KMS-11 (cell line): ENCODE measurements around the gene ANGPTL2.

ENCODE experiments used
- H2AFZ ChIP-seq: fragments of 200-600 bp; sonication (generic); 2 replicates; pipeline ENCODE4 v1.6.1; 2016; ENCODE audit warnings: antibody characterized with exemption, mixed run types, low read depth
- H3K27ac ChIP-seq: fragments of 200-600 bp; sonication (generic); 2 replicates; pipeline ENCODE4 v1.6.1; 2016; ENCODE audit warnings: mild to moderate bottlenecking, mixed run types
- H3K27me3 ChIP-seq: fragments of 200-600 bp; sonication (generic); 2 replicates; pipeline ENCODE4 v1.6.1; 2017; ENCODE audit warnings: mild to moderate bottlenecking, low read depth, mixed run types, moderate library complexity; ENCODE audit not compliant: insufficient read depth
- H3K36me3 ChIP-seq: fragments of 200-600 bp; sonication (generic); 2 replicates; pipeline ENCODE4 v1.6.1; 2017; ENCODE audit warnings: mild to moderate bottlenecking, mixed run types; ENCODE audit not compliant: insufficient read depth
- H3K4me1 ChIP-seq: fragments of 200-600 bp; sonication (generic); 2 replicates; pipeline ENCODE4 v1.6.1; 2016; ENCODE audit warnings: mild to moderate bottlenecking, low read depth, mixed run types; ENCODE audit not compliant: poor library complexity, severe bottlenecking
- H3K4me2 ChIP-seq: fragments of 200-600 bp; sonication (generic); 2 replicates; pipeline ENCODE4 v1.7.0; 2016; ENCODE audit warnings: mild to moderate bottlenecking, mixed run types
- H3K4me3 ChIP-seq: fragments of 200-600 bp; sonication (generic); IDR thresholded peaks from 2 replicates; pipeline ENCODE4 v1.6.1; 2017; ENCODE audit warnings: low read depth, low read length, mixed read lengths; ENCODE audit not compliant: insufficient read depth
- H3K79me2 ChIP-seq: fragments of 200-600 bp; sonication (generic); 2 replicates; pipeline ENCODE4 v1.6.1; 2016; ENCODE audit warnings: low read depth, mixed run types; ENCODE audit not compliant: insufficient read depth
- H3K9ac ChIP-seq: fragments of 200-600 bp; sonication (generic); 2 replicates; pipeline ENCODE4 v1.6.1; 2016; ENCODE audit warnings: mild to moderate bottlenecking, mixed run types
- H4K20me1 ChIP-seq: fragments of 200-600 bp; sonication (generic); 2 replicates; pipeline ENCODE4 v1.6.1; 2016; ENCODE audit warnings: mild to moderate bottlenecking, mixed run types; ENCODE audit not compliant: insufficient read depth
- CTCF ChIP-seq: fragments of 200-600 bp; sonication (generic); conservative IDR thresholded peaks from 2 replicates; pipeline ENCODE4 v1.6.1; 2017; ENCODE audit warnings: low read depth, mild to moderate bottlenecking, antibody characterized with exemption, low read length, moderate library complexity, mixed read lengths

ANGPTL2 gene

GRCh38 chr9:127118597-127119319, 3.7 kb downstream of the ANGPTL2 start:
- Histone ChIP-seq H3K9ac (no peak overlapping the region), H3K4me3 (no peak overlapping the region), H4K20me1 (no peaks in the 10 kb centered on the region), H2AFZ (no peak overlapping the region), H3K27ac (no peak overlapping the region), H3K79me2 (no peaks in the 10 kb centered on the region), H3K4me2 (no peak overlapping the region), H3K27me3 (no peaks in the 10 kb centered on the region), H3K36me3 (no peaks in the 10 kb centered on the region), H3K4me1 (no peaks in the 10 kb centered on the region)
- TF ChIP-seq CTCF: no peak

- no peak overlapping the region for H3K9ac ChIP-seq
- no peak overlapping the region for H3K27ac ChIP-seq
- no peak overlapping the region for H3K4me2 ChIP-seq
- no peaks in the 10 kb centered on the region for H3K36me3 ChIP-seq
- no peak overlapping the region for H3K4me3 ChIP-seq
- no peak overlapping the region for H2AFZ ChIP-seq
- H3K79me2 ChIP-seq: no peaks in the 10 kb centered on the region
- no peaks in the 10 kb centered on the region for H4K20me1 ChIP-seq
- no peak for TF ChIP-seq CTCF
- H3K27me3 ChIP-seq: no peaks in the 10 kb centered on the region
- H3K4me1 ChIP-seq: no peaks in the 10 kb centered on the region
Observed at GRCh38 chr9:127117801-127118200, 4.6 kb downstream of the ANGPTL2 start.

- H3K4me1 ChIP-seq: no peaks in the 10 kb centered on the region
- H4K20me1 ChIP-seq: no peaks in the 10 kb centered on the region
- H3K36me3 ChIP-seq: no peaks in the 10 kb centered on the region
- no peaks in the 10 kb centered on the region for H3K79me2 ChIP-seq
- H3K4me3 ChIP-seq: no peak overlapping the region
- no peak overlapping the region for H3K27ac ChIP-seq
- no peak for TF ChIP-seq CTCF
- no peak overlapping the region for H2AFZ ChIP-seq
- H3K4me2 ChIP-seq: no peak overlapping the region
- no peaks in the 10 kb centered on the region for H3K27me3 ChIP-seq
- no peak overlapping the region for H3K9ac ChIP-seq
Observed at GRCh38 chr9:127116957-127117356, 5.5 kb downstream of the ANGPTL2 start.

- Histone ChIP-seq H3K27ac (no peak overlapping the region), H3K36me3 (no peaks in the 10 kb centered on the region), H2AFZ (no peak overlapping the region), H3K4me1 (no peaks in the 10 kb centered on the region), H3K4me3 (no peak overlapping the region), H3K27me3 (no peaks in the 10 kb centered on the region), H4K20me1 (no peaks in the 10 kb centered on the region), H3K4me2 (no peak overlapping the region), H3K79me2 (no peaks in the 10 kb centered on the region), H3K9ac (no peak overlapping the region)
- no peak for TF ChIP-seq CTCF
Observed at GRCh38 chr9:127116088-127116726, 6.2 kb downstream of the ANGPTL2 start.
